ENCODE data around the gene SMYD3. TPM values are rescaled to one million over a fixed set of nuclear protein-coding genes. Genes with fewer than 3 reads are reported as not detected.

SMYD3 gene
- total RNA-seq, 1 experiment from 2014 or later: 17.4 TPM

DNA sequence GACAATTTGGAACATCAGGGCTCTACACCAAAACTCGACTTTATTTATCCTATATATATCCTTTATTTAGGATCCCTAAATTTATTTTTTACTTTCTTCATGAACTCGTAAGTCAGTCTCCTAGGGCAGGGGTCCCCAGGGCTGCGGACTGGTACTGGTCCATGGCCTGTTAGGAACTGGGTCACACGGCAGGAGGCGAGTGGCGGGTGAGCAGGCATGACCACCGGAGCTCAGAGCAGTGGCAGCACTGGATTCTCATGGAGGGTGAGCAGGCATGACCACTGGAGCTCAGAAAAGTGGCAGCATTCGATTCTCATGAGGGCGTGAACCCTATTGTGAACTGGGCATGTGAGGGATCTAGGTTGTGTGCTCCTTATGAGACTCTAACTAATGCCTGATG is 427.0 kb downstream of the SMYD3 start:
- no peak for TF ChIP-seq SIN3A (IDR thresholded peaks at IDR 0.05; ENCODE audit: borderline replicate concordance, insufficient read depth, low read depth, low read length)
- TF ChIP-seq REST (IDR thresholded peaks at IDR 0.05; ENCODE audit: insufficient read depth in 1 of 2, low read depth in 2 of 2, low read length in 1 of 2): no peak
- TF ChIP-seq TCF7L2 (IDR thresholded peaks at IDR 0.05; ENCODE audit: low read depth, low read length): no peak
- no peak for TF ChIP-seq POLR2AphosphoS5 (IDR thresholded peaks at IDR 0.05; ENCODE audit: low read depth, low read length)
- no peak for TF ChIP-seq CTCF (IDR thresholded peaks at IDR 0.05)
- no peak for ATAC-seq
- DNase-seq (ENCODE audit: low read depth, low spot score): no peak
- Histone ChIP-seq H3K4me1 (ENCODE audit: control insufficient read depth, insufficient read depth, low read length) (no peaks in the 10 kb centered on the region), H3K27me3 (ENCODE audit: control insufficient read depth, insufficient read depth, low read length) (no peaks in the 10 kb centered on the region), H3K4me3 (ENCODE audit: low read depth in 2 of 2, low read length in 2 of 2) (no peak overlapping the region), H3K27ac (ENCODE audit: low read length) (no peak overlapping the region), H3K36me3 (ENCODE audit: control insufficient read depth, insufficient read depth, low read length) (no peaks in the 10 kb centered on the region), H3K9me3 (ENCODE audit: control insufficient read depth, insufficient read depth, low read depth, low read length) (no peaks in the 10 kb centered on the region)
- no TSS peak for BruUV-seq (replicated peaks)
- POLR2A ChIA-PET: no interaction called here
- CTCF ChIA-PET: no interaction called here
- in situ Hi-C loops (cut with HindIII; ENCODE audit: low pct_unique_long_range_greater_than_20kb, low sequenced_read_pairs): no loop called here
- intact Hi-C loops (cut with micrococcal nuclease; ENCODE audit: unreplicated experiment): no loop called here

DNA sequence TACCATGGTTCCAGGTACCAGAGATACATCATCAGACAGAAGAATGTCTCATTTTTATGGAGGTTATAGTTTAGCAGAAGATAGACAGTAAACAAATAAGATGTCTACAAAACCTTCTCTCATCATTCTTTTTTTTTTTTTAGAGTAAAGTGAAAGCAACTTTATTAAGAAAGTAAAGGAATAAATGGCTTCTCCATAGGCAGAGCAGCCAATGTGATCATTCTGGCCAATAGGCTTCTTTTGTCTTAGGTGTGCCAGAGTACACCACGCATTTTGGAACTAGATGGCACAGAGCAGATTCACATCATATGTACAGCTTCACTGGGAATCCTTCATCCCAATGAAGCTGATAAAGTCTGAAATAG is 428.2 kb downstream of the SMYD3 start:
- no peak overlapping the region for H3K27ac ChIP-seq (ENCODE audit: low read length)
- ATAC-seq (no peak), DNase-seq (ENCODE audit: low read depth, low spot score) (no peak)
- intact Hi-C loops (cut with micrococcal nuclease; ENCODE audit: unreplicated experiment): no loop called here
- ChIA-PET CTCF (interaction anchor here (0.6 kb wide), 1 partner anchor 473 kb away, joined by 3 read pairs; no protein-coding TSS in a partner anchor), POLR2A (no interaction called here)
- H3K36me3 ChIP-seq (ENCODE audit: control insufficient read depth, insufficient read depth, low read length): no peaks in the 10 kb centered on the region
- BruUV-seq (replicated peaks): no TSS peak
- no peaks in the 10 kb centered on the region for H3K4me1 ChIP-seq (ENCODE audit: control insufficient read depth, insufficient read depth, low read length)
- TF ChIP-seq SIN3A (IDR thresholded peaks at IDR 0.05; ENCODE audit: borderline replicate concordance, insufficient read depth, low read depth, low read length): no peak
- no peak for TF ChIP-seq REST (IDR thresholded peaks at IDR 0.05; ENCODE audit: insufficient read depth in 1 of 2, low read depth in 2 of 2, low read length in 1 of 2)
- no peak for TF ChIP-seq POLR2AphosphoS5 (IDR thresholded peaks at IDR 0.05; ENCODE audit: low read depth, low read length)
- TF ChIP-seq TCF7L2 (IDR thresholded peaks at IDR 0.05; ENCODE audit: low read depth, low read length): no peak
- no peak for TF ChIP-seq CTCF (IDR thresholded peaks at IDR 0.05)
- H3K9me3 ChIP-seq (ENCODE audit: control insufficient read depth, insufficient read depth, low read depth, low read length): no peaks in the 10 kb centered on the region
- H3K27me3 ChIP-seq (ENCODE audit: control insufficient read depth, insufficient read depth, low read length): no peaks in the 10 kb centered on the region
- H3K4me3 ChIP-seq (ENCODE audit: low read depth in 2 of 2, low read length in 2 of 2): no peak overlapping the region
- in situ Hi-C loops (cut with HindIII; ENCODE audit: low pct_unique_long_range_greater_than_20kb, low sequenced_read_pairs): no loop called here

Measured in Panc1 (cell line).